CD8-positive, alpha-beta memory T cell (primary cell): ENCODE measurements around the gene DHX40. TPM values are rescaled to one million over a fixed set of nuclear protein-coding genes. Genes with fewer than 3 reads are reported as not detected.
A peak's percentile ranks its signal among the peaks of the same experiment; 100 is the strongest.

ENCODE experiments used
- CTCF ChIA-PET: fragments of 350-600 bp; sonication (Branson Sonifier 250); formaldehyde crosslinking; loops from one replicate; lab custom pipeline; 2021; ENCODE audit warnings: antibody characterized with exemption; lab: Charles Lee
- POLR2A ChIA-PET: fragments of 350-600 bp; sonication (Branson Sonifier 250); formaldehyde crosslinking; loops from one replicate; lab custom pipeline; 2021; ENCODE audit warnings: antibody characterized with exemption; lab: Charles Lee
- DNase-seq, 5 donors: peaks; one replicate each; pipeline versions ENCODE4 v3.0.0 to v3.0.0-alpha.2; 2020 to 2022; ENCODE audit warnings: mixed read lengths in 1 of 5
- H3K27ac ChIP-seq: one replicate; pipeline ENCODE4 v1.7.0; 2013; ENCODE audit warnings: low read depth, mild to moderate bottlenecking, low read length, moderate library complexity
- H3K27me3 ChIP-seq: 2 replicates; pipeline ENCODE4 v1.7.0; 2013; ENCODE audit warnings: low read length, mild to moderate bottlenecking; ENCODE audit not compliant: insufficient read depth, poor library complexity, severe bottlenecking
- H3K36me3 ChIP-seq: 2 replicates; pipeline ENCODE4 v1.7.0; 2013; ENCODE audit warnings: mild to moderate bottlenecking, low read length, moderate library complexity; ENCODE audit not compliant: insufficient read depth
- H3K4me1 ChIP-seq: 2 replicates; pipeline ENCODE4 v1.7.0; 2013; ENCODE audit warnings: mild to moderate bottlenecking, low read length, moderate library complexity; ENCODE audit not compliant: insufficient read depth
- H3K4me3 ChIP-seq: 2 replicates; pipeline ENCODE4 v1.7.0; 2013; ENCODE audit warnings: mild to moderate bottlenecking, low read length
- H3K9me3 ChIP-seq: 2 replicates; pipeline ENCODE4 v1.7.0; 2013; ENCODE audit warnings: mild to moderate bottlenecking, low read length
- H3K27ac Mint-ChIP-seq, 8 donors: one replicate each; pipeline ENCODE4 v1.8.0; 2020 to 2021; ENCODE audit warnings: mixed read lengths in 8 of 8, mild to moderate bottlenecking in 6 of 8, inconsistent platforms in 3 of 8, moderate library complexity in 3 of 8
- H3K27me3 Mint-ChIP-seq, 2 donors: one replicate each; pipeline ENCODE4 v1.8.0; 2020 to 2021; ENCODE audit warnings: mixed read lengths in 2 of 2, mild to moderate bottlenecking in 1 of 2, moderate library complexity in 1 of 2
- H3K36me3 Mint-ChIP-seq, 3 donors: one replicate each; pipeline ENCODE4 v1.8.0; 2020 to 2021; ENCODE audit warnings: mixed read lengths in 3 of 3, inconsistent platforms in 1 of 3, mild to moderate bottlenecking in 1 of 3
- H3K4me1 Mint-ChIP-seq, 3 donors: one replicate each; pipeline ENCODE4 v1.8.0; 2020 to 2021; ENCODE audit warnings: mixed read lengths in 3 of 3, inconsistent platforms in 1 of 3, mild to moderate bottlenecking in 1 of 3
- H3K4me3 Mint-ChIP-seq, 7 donors: one replicate each; pipeline ENCODE4 v1.8.0; 2020 to 2021; ENCODE audit warnings: mixed read lengths in 7 of 7, mild to moderate bottlenecking in 6 of 7, moderate library complexity in 4 of 7, inconsistent platforms in 2 of 7
- H3K9me3 Mint-ChIP-seq, 5 donors: one replicate each; pipeline ENCODE4 v1.8.0; 2020 to 2022; ENCODE audit warnings: mixed read lengths in 5 of 5, mild to moderate bottlenecking in 3 of 5, moderate library complexity in 2 of 5, inconsistent platforms in 1 of 5
- polyA plus RNA-seq: library from polyadenylated mRNA; unstranded; fragments of 300-500 nt; fragmentation: Illumina TruSeq; gene quantifications from one replicate; pipeline ENCODE4 v1.2.3, GENCODE V29; 2021
- total RNA-seq, 2 experiments: library from RNA; stranded (reverse); gene quantifications; one replicate each; pipeline ENCODE4 v1.2.3, GENCODE V29; 2021

Gene DHX40
- total and polyA plus RNA-seq, 3 experiments from 2014 or later, result 17.9 to 23.2 (median 22.3) TPM

DNA sequence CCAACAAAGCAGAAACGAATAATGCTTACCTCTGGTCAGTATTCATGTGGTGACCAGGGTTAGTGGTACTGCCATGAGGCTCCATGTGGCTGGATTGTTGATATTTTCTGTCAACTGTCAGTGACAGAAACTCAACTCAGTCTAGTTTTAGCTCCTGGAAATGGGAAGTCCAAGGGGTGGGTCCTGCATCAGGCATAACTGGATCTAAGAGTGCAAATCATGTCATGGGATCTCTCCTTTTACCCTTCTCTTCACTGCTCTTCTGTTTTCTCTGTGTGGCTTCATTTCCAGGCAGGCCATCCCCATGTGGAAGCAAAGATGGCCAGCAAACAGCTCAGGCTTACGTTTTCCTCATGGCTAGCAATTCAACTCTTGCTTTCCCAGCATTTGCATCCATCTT, 39.0 kb upstream of the DHX40 start:
- H3K27me3 ChIP-seq, result no peaks in the 10 kb centered on the region
- H3K4me1 ChIP-seq, result no peaks in the 10 kb centered on the region
- H3K4me1 Mint-ChIP-seq, result peaks cover 2 to 3% (median 2%) of the 10 kb centered on the region in 3 donors
- H3K27ac ChIP-seq, result no peak overlapping the region
- peaks cover 13 to 24% of the 10 kb centered on the region in 2 donors for H3K27me3 Mint-ChIP-seq
- no peaks in the 10 kb centered on the region for H3K9me3 ChIP-seq
- ChIA-PET CTCF (interaction anchor here (0.5 kb wide), 1 partner anchor 111 kb away, joined by 3 read pairs; no protein-coding TSS in a partner anchor), POLR2A (no interaction called here)
- no peaks in the 10 kb centered on the region for H3K36me3 Mint-ChIP-seq
- no peaks in the 10 kb centered on the region for H3K9me3 Mint-ChIP-seq
- H3K36me3 ChIP-seq, result no peaks in the 10 kb centered on the region
- H3K4me3 ChIP-seq, result no peak overlapping the region
- H3K27ac Mint-ChIP-seq, result peak overlapping the region in 1 of 8 donors; percentile 51
- no peak overlapping the region for H3K4me3 Mint-ChIP-seq
- DNase-seq, result no peak

DNA sequence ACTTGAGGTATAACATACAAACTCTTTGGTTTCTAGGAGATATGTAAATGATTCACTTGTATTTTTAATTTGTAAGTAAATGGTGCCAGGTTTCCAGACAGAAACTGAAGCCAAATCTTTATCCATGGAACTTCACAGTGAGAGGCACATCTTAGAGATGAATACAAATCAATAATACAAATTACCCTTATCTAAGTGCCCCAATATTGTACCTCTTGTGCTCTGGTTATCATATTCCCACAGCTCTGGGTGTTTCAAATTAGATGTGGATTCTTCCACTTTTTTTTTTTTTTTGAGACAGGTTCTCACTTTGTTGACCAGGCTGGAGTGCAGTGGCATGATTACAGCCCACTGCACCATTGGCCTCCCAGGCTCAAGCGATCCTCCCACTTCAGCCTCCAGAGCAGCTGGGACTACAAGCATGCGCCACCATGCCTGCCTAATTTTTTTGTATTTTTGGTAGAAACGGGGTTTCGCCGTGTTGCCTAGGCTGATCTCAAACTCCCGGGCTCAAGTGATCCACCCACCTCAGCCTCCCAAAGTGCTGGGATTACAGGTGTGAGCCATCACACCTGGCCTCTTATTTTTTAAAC, 38.0 kb upstream of the DHX40 start:
- POLR2A ChIA-PET, result no interaction called here
- CTCF ChIA-PET, result no interaction called here

DNA sequence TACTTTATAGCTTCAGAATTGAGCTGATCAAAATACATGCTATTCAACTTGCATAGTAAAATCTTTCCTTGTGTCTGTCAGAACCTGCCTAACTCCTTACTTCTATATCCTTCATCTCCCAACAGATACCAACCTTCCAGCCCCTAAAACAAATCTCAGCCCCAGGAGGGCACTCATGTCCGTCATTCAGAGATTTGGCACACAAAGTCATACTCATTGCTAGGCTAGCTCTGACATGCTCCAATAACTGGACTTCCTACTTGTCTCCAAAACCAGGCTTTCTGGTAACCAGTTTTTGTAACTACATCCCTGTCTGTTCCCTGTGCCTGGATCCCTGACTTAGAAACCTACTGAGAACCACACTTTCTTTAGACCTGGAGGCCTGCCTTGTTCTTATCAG, 37.5 kb upstream of the DHX40 start:
- H3K9me3 Mint-ChIP-seq, result no peaks in the 10 kb centered on the region
- DNase-seq, result no peak
- no peak overlapping the region for H3K4me3 ChIP-seq
- H3K27me3 ChIP-seq, result no peaks in the 10 kb centered on the region
- H3K27ac Mint-ChIP-seq, result no peak overlapping the region
- H3K27ac ChIP-seq, result no peak overlapping the region
- H3K4me3 Mint-ChIP-seq, result no peak overlapping the region
- no peaks in the 10 kb centered on the region for H3K36me3 Mint-ChIP-seq
- CTCF ChIA-PET, result no interaction called here
- POLR2A ChIA-PET, result no interaction called here
- H3K36me3 ChIP-seq, result no peaks in the 10 kb centered on the region
- H3K4me1 Mint-ChIP-seq, result no peaks in the 10 kb centered on the region
- no peaks in the 10 kb centered on the region for H3K9me3 ChIP-seq
- H3K4me1 ChIP-seq, result no peaks in the 10 kb centered on the region
- H3K27me3 Mint-ChIP-seq, result peaks cover 12 to 25% of the 10 kb centered on the region in 2 donors

More for the DNA sequence above, 38.0 kb upstream of the DHX40 start:
- Histone ChIP-seq H3K27ac (no peak overlapping the region), H3K36me3 (no peaks in the 10 kb centered on the region), H3K4me3 (no peak overlapping the region), H3K9me3 (no peaks in the 10 kb centered on the region), H3K4me1 (no peaks in the 10 kb centered on the region), H3K27me3 (no peaks in the 10 kb centered on the region)
- no peaks in the 10 kb centered on the region for H3K4me1 Mint-ChIP-seq
- no peaks in the 10 kb centered on the region for H3K9me3 Mint-ChIP-seq
- peaks cover 12 to 21% of the 10 kb centered on the region in 2 donors for H3K27me3 Mint-ChIP-seq
- H3K36me3 Mint-ChIP-seq, result no peaks in the 10 kb centered on the region
- H3K4me3 Mint-ChIP-seq, result no peak overlapping the region
- DNase-seq, result no peak
- no peak overlapping the region for H3K27ac Mint-ChIP-seq

DNA sequence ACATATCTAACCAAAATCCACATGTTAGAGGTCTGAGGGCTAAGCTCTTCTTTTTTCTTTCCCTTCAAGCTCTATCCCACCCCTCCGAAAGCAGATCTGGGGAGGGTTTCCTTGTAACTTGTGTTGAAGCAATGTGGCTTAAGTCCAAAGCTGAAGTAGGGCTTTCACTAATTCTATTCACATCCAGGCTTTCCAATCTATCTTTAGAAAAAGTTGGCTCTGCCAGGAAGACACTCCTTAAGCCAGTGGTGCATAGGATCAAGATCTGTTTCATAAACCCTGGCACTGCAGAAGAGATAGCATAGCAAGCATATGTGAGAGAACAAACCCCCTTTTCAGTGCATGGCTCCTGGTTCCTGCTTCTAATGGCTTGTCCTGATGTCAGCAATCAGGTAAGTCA, 34.9 kb upstream of the DHX40 start:
- DNase-seq, result no peak
- Mint-ChIP-seq H3K9me3 (no peaks in the 10 kb centered on the region), H3K36me3 (no peaks in the 10 kb centered on the region), H3K4me1 (no peaks in the 10 kb centered on the region), H3K27me3 (peaks cover 12 to 31% of the 10 kb centered on the region in 2 donors), H3K4me3 (no peak overlapping the region), H3K27ac (no peak overlapping the region)
- no peaks in the 10 kb centered on the region for H3K36me3 ChIP-seq
- H3K4me1 ChIP-seq, result no peaks in the 10 kb centered on the region
- ChIA-PET CTCF (interaction anchor here (0.8 kb wide), 1 partner anchor 12 kb away, joined by 3 read pairs; no protein-coding TSS in a partner anchor), POLR2A (no interaction called here)
- no peaks in the 10 kb centered on the region for H3K27me3 ChIP-seq
- no peak overlapping the region for H3K4me3 ChIP-seq
- H3K9me3 ChIP-seq, result no peaks in the 10 kb centered on the region
- no peak overlapping the region for H3K27ac ChIP-seq

DNA sequence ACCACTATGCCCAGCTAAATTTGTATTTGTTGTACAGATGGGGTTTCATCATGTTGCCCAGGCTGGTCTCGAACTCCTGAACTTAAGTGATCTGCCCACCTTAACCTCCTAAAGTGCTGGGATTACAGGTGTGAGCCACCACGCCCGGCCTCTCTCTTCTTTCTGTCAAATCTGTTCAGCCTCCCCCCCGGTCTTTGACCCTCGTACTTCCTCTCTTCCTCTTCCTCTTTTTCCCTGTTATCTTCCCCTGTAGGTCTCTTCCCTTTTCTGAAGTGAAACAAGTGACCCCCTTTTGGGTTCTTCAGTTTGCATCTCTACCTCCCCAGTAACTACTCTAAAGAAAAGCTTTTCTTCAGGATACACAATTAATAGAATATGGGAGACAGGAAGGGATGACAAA, 31.7 kb upstream of the DHX40 start:
- H3K36me3 Mint-ChIP-seq, result no peaks in the 10 kb centered on the region
- H3K4me3 Mint-ChIP-seq, result no peak overlapping the region
- H3K4me1 Mint-ChIP-seq, result no peaks in the 10 kb centered on the region
- Histone ChIP-seq H3K36me3 (no peaks in the 10 kb centered on the region), H3K9me3 (no peaks in the 10 kb centered on the region), H3K27ac (no peak overlapping the region), H3K4me1 (no peaks in the 10 kb centered on the region), H3K27me3 (no peaks in the 10 kb centered on the region), H3K4me3 (no peak overlapping the region)
- no peak overlapping the region for H3K27ac Mint-ChIP-seq
- peaks cover 10 to 26% of the 10 kb centered on the region in 2 donors for H3K27me3 Mint-ChIP-seq
- no peak for DNase-seq
- H3K9me3 Mint-ChIP-seq, result no peaks in the 10 kb centered on the region
- ChIA-PET CTCF (no interaction called here), POLR2A (no interaction called here)

DNA sequence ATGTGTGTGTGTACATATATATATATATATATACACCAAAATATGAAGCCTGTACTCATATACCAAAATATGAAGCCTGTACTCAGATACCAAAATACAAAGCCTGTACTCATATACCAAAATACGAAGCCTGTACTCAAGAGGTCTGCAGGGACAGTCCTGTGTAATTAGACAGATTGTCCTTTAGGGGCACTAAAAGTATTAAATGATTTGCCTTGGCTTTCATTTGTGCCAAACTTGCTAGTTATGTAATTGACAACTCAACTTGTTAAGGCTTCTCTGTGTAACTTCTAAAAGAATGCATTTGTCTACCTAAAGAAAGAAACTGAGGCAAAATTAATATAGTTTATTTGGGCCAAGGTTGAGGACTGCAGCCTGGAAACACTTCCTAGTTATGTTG, 30.8 kb upstream of the DHX40 start:
- DNase-seq, result no peak
- Histone ChIP-seq H3K4me3 (no peak overlapping the region), H3K4me1 (no peaks in the 10 kb centered on the region), H3K36me3 (no peaks in the 10 kb centered on the region), H3K27me3 (no peaks in the 10 kb centered on the region), H3K9me3 (no peaks in the 10 kb centered on the region), H3K27ac (no peak overlapping the region)
- no peaks in the 10 kb centered on the region for H3K4me1 Mint-ChIP-seq
- peaks cover 9 to 30% of the 10 kb centered on the region in 2 donors for H3K27me3 Mint-ChIP-seq
- no peak overlapping the region for H3K4me3 Mint-ChIP-seq
- H3K36me3 Mint-ChIP-seq, result peaks cover 0 to 3% (median 0%) of the 10 kb centered on the region in 3 donors
- CTCF ChIA-PET, result no interaction called here
- POLR2A ChIA-PET, result no interaction called here
- H3K27ac Mint-ChIP-seq, result no peak overlapping the region
- H3K9me3 Mint-ChIP-seq, result no peaks in the 10 kb centered on the region

DNA sequence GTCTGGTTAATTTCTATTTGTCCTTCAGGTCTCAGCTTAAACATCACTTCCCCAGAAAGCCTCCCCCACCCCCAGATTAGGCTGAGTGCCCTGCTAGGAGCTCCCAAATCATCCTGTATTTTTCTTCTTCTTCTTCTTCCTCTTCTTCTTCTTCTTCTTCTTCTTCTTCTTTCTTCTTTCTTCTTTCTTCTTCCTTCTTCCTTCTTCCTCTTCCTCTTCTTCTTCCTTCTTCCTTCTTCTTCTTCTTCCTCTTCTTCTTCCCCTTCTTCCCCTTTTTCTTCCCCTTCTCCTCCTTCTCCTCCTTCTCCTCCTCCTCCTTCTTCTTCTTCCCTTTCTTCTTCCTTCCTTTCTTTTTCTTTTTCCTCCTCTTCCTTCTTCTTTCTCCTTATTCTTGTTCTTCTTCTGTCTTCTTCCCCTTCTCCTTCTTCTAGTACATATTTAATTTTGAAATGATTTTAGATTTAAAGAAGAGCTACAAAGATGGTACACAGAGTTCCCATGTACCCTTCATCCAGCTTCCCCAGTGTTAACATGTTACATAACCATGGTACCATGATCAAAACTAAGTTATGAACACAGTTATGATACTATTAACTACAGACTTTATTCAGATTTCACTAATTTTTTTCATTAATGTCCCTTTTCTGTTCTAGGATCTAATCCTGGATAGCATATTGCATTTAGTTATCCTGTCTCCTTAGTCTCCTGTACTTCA, 27.1 kb upstream of the DHX40 start:
- Mint-ChIP-seq H3K4me1 (no peaks in the 10 kb centered on the region), H3K27ac (no peak overlapping the region), H3K4me3 (no peak overlapping the region), H3K36me3 (peaks cover 0 to 6% (median 0%) of the 10 kb centered on the region in 3 donors), H3K9me3 (no peaks in the 10 kb centered on the region), H3K27me3 (peaks cover 17 to 44% of the 10 kb centered on the region in 2 donors)
- no peak for DNase-seq
- ChIA-PET POLR2A (interaction anchor here (0.5 to 0.7 kb wide), 2 partner anchors 18 to 1197 kb away, joined by 3 to 4 read pairs; no protein-coding TSS in a partner anchor), CTCF (no interaction called here)
- H3K4me3 ChIP-seq, result no peak overlapping the region
- H3K4me1 ChIP-seq, result no peaks in the 10 kb centered on the region
- no peak overlapping the region for H3K27ac ChIP-seq
- H3K36me3 ChIP-seq, result no peaks in the 10 kb centered on the region
- H3K9me3 ChIP-seq, result no peaks in the 10 kb centered on the region
- no peaks in the 10 kb centered on the region for H3K27me3 ChIP-seq

DNA sequence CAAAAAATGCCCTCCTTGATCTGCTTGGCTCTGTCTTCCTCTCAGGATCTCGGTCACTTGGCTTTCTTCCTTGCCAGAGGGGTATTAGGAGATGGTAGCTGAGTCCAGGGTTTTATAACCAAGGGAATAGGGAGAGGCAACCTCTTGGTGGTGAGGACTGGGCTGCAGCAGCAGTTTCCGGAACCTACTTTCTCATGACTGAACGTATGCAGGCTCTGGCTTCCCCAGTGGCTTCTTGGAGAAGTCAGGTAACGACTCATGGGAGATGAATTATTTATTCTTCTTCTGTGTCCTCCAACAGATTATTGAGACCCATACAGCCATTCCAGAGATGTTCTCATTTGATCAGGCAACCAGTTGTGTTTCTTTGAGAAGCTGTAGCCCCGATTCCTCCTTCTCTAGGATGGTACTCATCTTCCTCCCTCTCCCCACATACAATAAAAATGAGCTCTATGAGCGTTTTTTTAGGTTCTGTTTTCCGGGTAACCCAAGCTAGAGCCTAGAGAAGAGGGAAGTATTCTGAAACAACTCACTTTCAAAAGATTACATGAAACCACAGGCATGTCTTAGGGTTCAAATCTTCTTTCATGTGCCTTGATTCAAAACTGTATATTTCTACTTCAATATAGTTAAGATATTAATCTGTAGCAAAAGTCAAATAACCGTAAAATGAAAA, 22.3 kb upstream of the DHX40 start:
- ChIA-PET CTCF (no interaction called here), POLR2A (no interaction called here)
- H3K4me3 ChIP-seq, result no peak overlapping the region
- peaks cover 14 to 44% of the 10 kb centered on the region in 2 donors for H3K27me3 Mint-ChIP-seq
- H3K27ac Mint-ChIP-seq, result no peak overlapping the region
- no peak overlapping the region for H3K4me3 Mint-ChIP-seq
- H3K27ac ChIP-seq, result no peak overlapping the region
- no peaks in the 10 kb centered on the region for H3K9me3 ChIP-seq
- no peaks in the 10 kb centered on the region for H3K4me1 Mint-ChIP-seq
- no peaks in the 10 kb centered on the region for H3K36me3 ChIP-seq
- H3K4me1 ChIP-seq, result no peaks in the 10 kb centered on the region
- H3K36me3 Mint-ChIP-seq, result peaks cover 0 to 6% (median 0%) of the 10 kb centered on the region in 3 donors
- H3K27me3 ChIP-seq, result no peaks in the 10 kb centered on the region
- no peaks in the 10 kb centered on the region for H3K9me3 Mint-ChIP-seq
- DNase-seq, result no peak
